SU-DHL-6 (cell line): ENCODE results near the gene PPARG.

ENCODE experiments used
- H2AFZ ChIP-seq: fragments of 200-600 bp; sonication (generic); 2 replicates; pipeline ENCODE4 v1.6.1; 2014; ENCODE audit warnings: low read depth, mild to moderate bottlenecking, moderate library complexity, mixed read lengths, antibody characterized with exemption, low read length; ENCODE audit not compliant: severe bottlenecking
- H3F3A ChIP-seq: fragments of 200-600 bp; shearing (Covaris generic); 2 replicates; pipeline ENCODE4 v1.6.0; 2016; ENCODE audit warnings: antibody characterized with exemption, mild to moderate bottlenecking; ENCODE audit not compliant: insufficient read depth
- H3K27ac ChIP-seq: fragments of 200-600 bp; sonication (generic); 2 replicates; pipeline ENCODE4 v1.5.1; 2016; ENCODE audit warnings: low read depth, mild to moderate bottlenecking, low read length, moderate library complexity, mixed read lengths
- H3K27me3 ChIP-seq: fragments of 200-600 bp; sonication (generic), shearing (Covaris generic); 2 replicates; pipeline ENCODE4 v1.6.0; 2014; ENCODE audit warnings: mild to moderate bottlenecking, low read length
- H3K36me3 ChIP-seq: fragments of 200-600 bp; sonication (generic); 2 replicates; pipeline ENCODE4 v1.6.1; 2014; ENCODE audit warnings: mild to moderate bottlenecking, low read length, mixed read lengths
- H3K4me2 ChIP-seq: fragments of 300-600, 200-600 bp; shearing (Covaris generic), sonication (generic); 2 replicates; pipeline ENCODE4 v1.6.0; 2014; ENCODE audit warnings: low read length, low read depth, mild to moderate bottlenecking; ENCODE audit not compliant: poor library complexity, severe bottlenecking
- H3K4me3 ChIP-seq: fragments of 200-600 bp; sonication (generic); 2 replicates; pipeline ENCODE4 v1.5.1; 2014; ENCODE audit warnings: antibody characterized with exemption, low read length, mild to moderate bottlenecking, mixed read lengths; ENCODE audit not compliant: insufficient read depth, poor library complexity, severe bottlenecking
- H3K79me2 ChIP-seq: fragments of 200-600 bp; sonication (generic); 2 replicates; pipeline ENCODE4 v1.6.1; 2014; ENCODE audit warnings: mild to moderate bottlenecking, low read length, moderate library complexity; ENCODE audit not compliant: insufficient read depth
- H3K9ac ChIP-seq: fragments of 200-600 bp; sonication (generic); 2 replicates; pipeline ENCODE4 v1.7.0; 2014; ENCODE audit warnings: mild to moderate bottlenecking, low read length
- H3K9me2 ChIP-seq: fragments of 200-600 bp; sonication (generic); replicated peaks from 2 replicates; pipeline ENCODE4 v1.6.1; 2014; ENCODE audit warnings: low read length; ENCODE audit not compliant: insufficient read depth
- H3K9me3 ChIP-seq: fragments of 200-600 bp; sonication (generic); 2 replicates; pipeline ENCODE4 v1.6.1; 2014; ENCODE audit warnings: low read length, mixed read lengths; ENCODE audit not compliant: insufficient read depth
- H4K20me1 ChIP-seq: fragments of 200-600 bp; sonication (generic); 2 replicates; pipeline ENCODE4 v1.6.1; 2014; ENCODE audit warnings: low read depth, mild to moderate bottlenecking, antibody characterized with exemption, low read length, moderate library complexity, mixed read lengths
- CTCF ChIP-seq: fragments of 200-600 bp; sonication (generic); IDR thresholded peaks from one replicate; pipeline ENCODE4 v1.5.1; 2017; ENCODE audit warnings: antibody characterized with exemption, mild to moderate bottlenecking, low read length, moderate library complexity; ENCODE audit not compliant: insufficient read depth, poor library complexity, severe bottlenecking
- EZH2phosphoT487 ChIP-seq: fragments of 200-600 bp; sonication (generic), shearing (Covaris generic); conservative IDR thresholded peaks from 2 replicates; pipeline ENCODE4 v1.6.1; 2018; ENCODE audit warnings: mild to moderate bottlenecking, antibody characterized with exemption, low read length, moderate library complexity, mixed read lengths

The PPARG gene

GRCh38 chr3:12443781-12444522, 155.1 kb downstream of the PPARG start:
- no peak overlapping the region for H3K27ac ChIP-seq
- no peak overlapping the region for H2AFZ ChIP-seq
- no peaks in the 10 kb centered on the region for H3F3A ChIP-seq
- no peak overlapping the region for H3K4me3 ChIP-seq
- H3K9ac ChIP-seq: no peak overlapping the region
- TF ChIP-seq CTCF: no peak
- H3K9me3 ChIP-seq: no peaks in the 10 kb centered on the region
- no peaks in the 10 kb centered on the region for H3K27me3 ChIP-seq
- H3K9me2 ChIP-seq: no peaks in the 10 kb centered on the region
- no peaks in the 10 kb centered on the region for H3K36me3 ChIP-seq
- H4K20me1 ChIP-seq: no peaks in the 10 kb centered on the region
- no peaks in the 10 kb centered on the region for H3K79me2 ChIP-seq
- no peak overlapping the region for H3K4me2 ChIP-seq

- no peak overlapping the region for H2AFZ ChIP-seq
- TF ChIP-seq CTCF: no peak
- H3K79me2 ChIP-seq: no peaks in the 10 kb centered on the region
- H3K9ac ChIP-seq: no peak overlapping the region
- H4K20me1 ChIP-seq: no peaks in the 10 kb centered on the region
- no peaks in the 10 kb centered on the region for H3F3A ChIP-seq
- no peaks in the 10 kb centered on the region for H3K27me3 ChIP-seq
- H3K9me2 ChIP-seq: no peaks in the 10 kb centered on the region
- no peaks in the 10 kb centered on the region for H3K36me3 ChIP-seq
- H3K4me2 ChIP-seq: no peak overlapping the region
- H3K27ac ChIP-seq: no peak overlapping the region
- no peak overlapping the region for H3K4me3 ChIP-seq
- H3K9me3 ChIP-seq: no peaks in the 10 kb centered on the region
Observed at GRCh38 chr3:12444582-12445471, 156.0 kb downstream of the PPARG start.

- no peak for TF ChIP-seq EZH2phosphoT487
- TF ChIP-seq CTCF: no peak
- H3K9me2 ChIP-seq: no peaks in the 10 kb centered on the region
- no peak overlapping the region for H3K27ac ChIP-seq
- no peaks in the 10 kb centered on the region for H3K27me3 ChIP-seq
- no peaks in the 10 kb centered on the region for H3F3A ChIP-seq
- no peaks in the 10 kb centered on the region for H3K36me3 ChIP-seq
- H3K4me3 ChIP-seq: no peak overlapping the region
- no peaks in the 10 kb centered on the region for H4K20me1 ChIP-seq
- no peaks in the 10 kb centered on the region for H3K9me3 ChIP-seq
- no peaks in the 10 kb centered on the region for H3K79me2 ChIP-seq
- H3K4me2 ChIP-seq: no peak overlapping the region
- H2AFZ ChIP-seq: no peak overlapping the region
- no peak overlapping the region for H3K9ac ChIP-seq
Observed at GRCh38 chr3:12445523-12446240, 156.8 kb downstream of the PPARG start.
